HK-2 (cell line): ENCODE data around the gene CNRIP1.
A peak's percentile ranks its signal among the peaks of the same experiment; 100 is the strongest.
"Not testable (repeated sequence)": the region's sequence is repeated elsewhere in the genome, so short reads cannot be mapped to it uniquely, and the experiment has no call there.

ENCODE experiments used
- DNase-seq: peaks from one replicate; pipeline ENCODE4 v3.0.0-alpha.2; 2018; ENCODE audit not compliant: unreplicated experiment

The CNRIP1 gene

DNA sequence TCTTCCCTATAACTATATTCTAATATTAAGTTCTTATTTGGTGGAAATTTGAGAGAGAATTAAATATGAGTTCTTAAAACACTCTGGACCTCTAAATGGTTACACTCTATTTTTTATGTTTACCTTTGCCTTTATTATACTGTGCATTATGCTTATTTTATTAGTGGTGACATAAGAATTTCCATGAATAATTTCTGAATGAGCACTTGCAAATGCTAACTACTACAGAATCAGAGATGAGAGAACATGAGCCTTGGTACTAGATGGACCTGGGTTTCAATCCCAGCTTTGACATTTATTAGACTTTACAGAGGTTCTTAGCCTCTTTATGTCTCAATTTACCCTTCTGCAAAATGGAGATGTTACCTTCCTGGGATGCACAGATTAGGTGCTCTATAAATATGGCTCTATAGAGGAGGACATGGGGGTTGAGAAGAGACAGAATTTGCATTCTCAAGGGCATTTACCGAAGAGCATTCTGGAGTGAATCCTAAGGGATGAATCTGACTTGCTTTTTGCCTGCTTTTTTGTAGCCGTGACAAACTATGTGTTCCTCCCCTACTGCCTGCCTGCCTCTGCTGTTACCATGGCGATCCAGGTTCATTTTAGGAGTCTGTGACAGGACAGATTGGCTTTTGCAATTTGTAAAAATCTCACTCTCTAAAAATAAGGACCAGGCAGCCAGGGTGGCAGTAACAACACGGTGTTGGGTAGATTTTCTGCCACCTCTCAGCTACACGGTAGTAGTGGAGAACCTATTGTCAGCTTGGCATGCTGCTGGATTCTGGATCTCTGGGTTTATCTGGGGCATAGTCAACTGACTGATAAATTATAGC is 20.7 kb upstream of the CNRIP1 start:
- no peak for DNase-seq

GRCh38 chr2:68336192-68336591 is 16.4 kb upstream of the CNRIP1 start:
- no peak for DNase-seq

GRCh38 chr2:68333931-68334330 is 14.2 kb upstream of the CNRIP1 start:
- DNase-seq = no peak

GRCh38 chr2:68333009-68333408 is 13.3 kb upstream of the CNRIP1 start:
- no peak for DNase-seq

DNA sequence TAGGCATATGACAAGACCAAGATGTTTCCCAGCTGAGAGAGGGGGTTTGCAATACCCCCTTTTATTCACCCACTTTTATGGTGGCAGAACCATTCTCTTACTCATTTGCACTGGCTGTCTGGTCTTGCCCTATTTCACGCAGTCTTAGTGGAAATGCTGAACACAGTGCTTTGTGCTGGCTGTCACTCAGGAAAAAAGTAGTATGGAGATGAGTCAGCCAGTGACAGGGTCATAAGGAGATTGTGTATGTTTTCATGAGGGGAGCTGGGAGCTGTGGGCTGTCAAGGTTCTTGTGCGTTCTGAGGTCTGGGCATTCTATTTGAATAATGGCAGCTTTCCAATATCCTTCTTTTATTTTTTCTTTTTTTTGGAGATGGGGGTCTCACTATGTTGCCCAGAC is 10.9 kb upstream of the CNRIP1 start:
- DNase-seq = no peak

DNA sequence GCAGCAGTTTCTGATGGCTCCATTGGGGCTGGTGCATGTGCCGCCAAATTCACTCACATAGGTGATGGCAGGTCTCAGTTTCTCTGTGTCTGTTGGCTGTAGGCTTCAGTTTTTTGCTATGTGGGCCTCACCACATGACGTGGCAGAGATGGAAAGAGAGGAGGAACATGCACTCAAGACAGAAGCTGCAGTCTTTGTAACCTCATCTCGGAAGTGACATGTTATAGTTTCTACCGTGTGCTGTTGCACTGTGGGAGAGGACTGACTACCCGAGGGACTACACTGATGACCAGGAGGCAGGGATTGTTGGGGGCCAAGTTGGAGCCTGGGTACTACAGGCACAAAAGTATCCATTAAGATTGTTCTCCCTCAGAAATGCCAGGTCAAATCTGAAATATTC is 9.2 kb upstream of the CNRIP1 start:
- no peak for DNase-seq

DNA sequence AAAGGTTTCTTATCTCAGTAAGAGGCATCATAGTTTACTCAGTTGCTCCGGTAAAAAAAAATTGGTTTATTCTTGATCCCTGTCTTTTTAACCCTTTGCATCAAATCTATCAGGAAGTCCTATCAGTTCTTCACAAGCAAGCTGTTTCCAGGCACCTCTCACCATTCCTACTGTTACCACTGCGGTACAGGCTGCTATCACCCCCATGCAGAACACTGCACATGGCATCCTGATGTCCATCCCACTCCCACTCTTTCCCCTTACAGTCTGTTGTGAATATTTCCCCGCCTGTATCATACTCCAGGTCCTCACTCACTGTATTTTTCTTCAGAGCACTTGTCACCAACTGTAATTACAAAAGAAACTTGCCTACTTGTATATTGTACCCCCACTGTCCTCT is 5.3 kb upstream of the CNRIP1 start:
- no peak for DNase-seq

DNA sequence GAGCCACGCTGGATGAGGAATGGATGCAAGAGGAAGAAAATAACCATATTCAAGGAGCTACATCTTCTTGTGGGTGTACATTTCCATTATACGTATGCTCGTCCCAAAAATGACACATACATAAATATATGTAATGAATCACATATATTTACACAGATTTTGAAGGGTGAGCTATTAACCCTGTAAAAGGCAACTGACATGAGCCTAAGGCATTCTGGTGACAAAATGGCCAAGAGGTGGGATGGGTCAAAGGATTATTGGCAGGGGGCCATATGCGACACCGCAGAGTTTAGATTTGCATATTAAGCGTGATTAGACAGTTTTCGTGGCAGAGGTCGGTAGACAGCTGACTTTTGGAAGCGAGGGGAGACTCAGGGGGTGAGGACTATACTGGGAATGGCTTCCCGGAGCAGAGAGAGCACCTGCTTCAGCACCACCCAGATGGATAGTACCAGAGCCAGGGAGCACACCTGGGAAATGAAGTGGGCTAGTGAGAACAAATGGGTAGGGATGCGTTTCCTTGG is 431 bp upstream of the CNRIP1 start:
- peak; percentile 7 for DNase-seq

DNA sequence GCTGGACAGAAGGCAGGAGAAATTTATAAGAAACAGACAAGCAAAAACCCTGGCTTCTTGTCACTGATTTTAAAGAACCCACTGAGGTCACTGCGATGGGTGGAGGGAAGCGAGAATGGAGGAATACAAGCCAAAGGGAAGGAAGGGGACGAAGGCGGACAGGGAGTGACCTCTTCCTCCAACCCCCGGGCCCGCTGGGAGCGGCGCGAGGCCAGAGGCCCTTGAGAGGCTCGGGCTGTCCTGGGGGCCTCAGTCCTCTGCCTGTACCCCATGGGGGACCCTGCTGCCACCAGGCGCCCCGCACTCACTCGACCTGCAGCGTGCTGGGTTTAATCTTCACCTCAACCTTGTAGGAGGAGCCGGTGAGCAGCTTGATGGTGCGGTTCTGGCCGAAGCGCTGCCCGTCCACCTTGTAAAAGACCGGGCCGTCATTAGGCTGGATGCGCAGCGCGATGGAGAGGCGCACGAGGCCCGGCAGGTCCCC is 793 bp downstream of the CNRIP1 start:
- DNase-seq = no peak

- DNase-seq = no peak
Measured at GRCh38 chr2:68317971-68318913, 1.5 kb downstream of the CNRIP1 start.

DNA sequence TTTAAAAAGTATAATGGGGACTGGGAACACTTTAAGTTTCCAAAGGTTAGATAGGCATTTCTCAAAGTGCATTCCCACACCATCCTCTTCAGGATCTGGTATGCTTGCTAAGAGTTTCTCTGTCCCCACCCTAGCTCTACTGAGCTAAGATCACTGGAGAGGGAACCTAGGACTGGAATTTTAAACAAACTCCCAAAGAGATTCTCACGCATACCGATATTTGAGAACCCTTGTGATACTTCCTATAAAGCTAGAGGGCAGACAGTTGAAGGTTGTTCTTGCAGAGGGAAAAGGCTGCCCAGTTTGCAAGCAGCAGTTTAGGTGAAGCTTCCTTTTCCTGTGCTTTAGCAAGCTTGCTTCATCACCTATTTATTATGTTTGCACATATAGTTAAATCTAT is 3.6 kb downstream of the CNRIP1 start:
- no peak for DNase-seq

DNA sequence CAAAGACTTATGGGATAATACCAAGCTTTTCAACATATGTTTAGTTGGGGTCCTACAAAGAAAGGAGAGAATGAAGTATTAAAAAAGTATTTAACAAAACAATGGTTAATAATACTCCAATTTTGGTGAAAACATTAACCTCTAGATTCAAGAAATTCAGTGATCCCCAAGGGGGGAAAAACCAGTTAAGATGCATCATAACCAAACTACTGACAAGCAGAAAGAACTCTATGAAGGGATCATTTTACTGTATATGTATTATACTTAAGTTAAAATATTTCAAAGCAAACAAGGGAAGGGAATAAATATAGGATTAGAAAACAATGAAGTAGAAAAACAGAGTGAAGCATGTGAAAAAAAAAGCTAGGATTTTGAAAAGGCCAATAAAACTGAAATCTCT is 8.7 kb downstream of the CNRIP1 start:
- DNase-seq = no peak

DNA sequence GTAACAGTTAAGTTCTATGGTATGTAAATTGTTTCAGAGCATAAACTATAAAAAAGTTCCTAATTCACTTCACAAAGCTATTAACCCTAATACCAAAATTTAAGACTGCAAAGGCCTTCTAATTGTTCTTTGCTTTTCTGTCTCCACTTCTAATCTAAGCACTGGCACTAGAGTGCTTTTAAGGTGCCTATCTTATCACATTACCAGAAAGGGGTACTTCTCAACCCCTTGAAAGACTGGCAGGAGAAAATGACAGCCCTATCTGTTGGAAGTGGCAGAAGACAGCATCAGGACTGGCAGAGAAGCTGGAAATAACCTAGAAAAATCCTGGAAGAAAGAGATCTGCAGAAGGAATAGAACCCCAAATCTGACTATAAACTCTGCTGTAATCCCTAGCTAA is 10.3 kb downstream of the CNRIP1 start:
- DNase-seq = no peak

DNA sequence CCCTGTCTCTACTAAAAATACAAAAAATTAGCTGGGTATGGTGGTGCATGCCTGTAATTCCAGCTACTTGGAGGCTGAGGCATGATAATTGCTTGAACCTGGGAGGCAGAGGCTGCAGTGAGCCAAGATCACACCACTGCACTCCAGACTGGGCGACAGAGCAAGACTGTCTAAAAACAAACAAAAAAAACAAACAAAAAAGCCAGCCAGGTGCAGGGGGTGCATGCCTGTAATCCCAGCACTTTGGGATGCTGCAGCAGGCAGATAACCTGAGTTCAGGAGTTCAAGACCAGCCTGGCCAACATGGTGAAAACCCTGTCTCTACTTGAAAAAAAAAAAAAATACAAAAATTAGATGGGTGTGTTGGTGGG is 15.9 kb downstream of the CNRIP1 start:
- not testable (repeated sequence) for DNase-seq

GRCh38 chr2:68303033-68303901 is 16.5 kb downstream of the CNRIP1 start:
- DNase-seq = no peak

DNA sequence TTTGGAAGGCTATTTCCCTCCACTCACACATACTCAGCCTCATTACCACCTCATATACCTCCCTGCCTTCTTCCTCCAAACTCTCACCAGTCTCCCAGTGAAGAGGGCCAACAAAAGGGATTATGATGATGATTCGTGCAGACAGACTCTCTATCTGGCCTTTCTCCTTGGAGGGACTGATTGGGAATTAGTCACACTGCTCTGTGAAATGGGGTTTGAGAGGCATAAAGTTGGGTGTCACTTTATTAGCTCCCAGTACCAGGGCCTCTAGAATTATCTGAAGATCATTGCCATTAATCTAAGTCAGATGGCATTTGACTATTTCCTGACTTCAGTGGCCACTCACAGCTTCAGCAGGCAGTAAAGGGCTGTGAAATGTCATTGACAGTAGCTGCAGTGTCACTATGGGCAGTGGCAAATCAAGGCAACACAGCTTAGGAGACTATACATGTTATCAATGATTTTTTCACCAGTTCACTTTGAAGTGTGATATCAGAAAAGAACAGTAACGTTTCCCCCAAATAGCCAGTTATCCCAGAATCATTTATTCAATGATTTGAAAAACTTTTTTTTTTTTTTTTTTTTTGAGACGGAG is 17.4 kb downstream of the CNRIP1 start:
- DNase-seq = no peak

DNA sequence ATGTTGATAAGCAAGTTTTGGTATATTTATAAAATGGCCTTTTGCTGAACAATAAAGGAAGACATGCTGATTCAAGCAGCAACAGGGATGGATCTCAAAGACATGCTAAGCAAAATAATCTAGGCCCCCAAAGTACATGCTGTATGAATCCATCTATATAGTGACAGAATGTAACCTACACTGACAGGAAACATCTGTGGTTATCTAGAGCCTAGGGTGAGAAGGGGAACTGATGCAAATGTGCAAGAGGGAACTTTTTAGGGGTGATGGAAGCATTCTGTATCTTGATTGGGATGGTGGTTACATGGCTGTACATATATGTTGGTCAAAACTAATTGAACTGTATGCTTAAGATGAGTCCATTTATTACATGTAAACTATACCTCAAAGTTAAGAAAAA is 24.2 kb downstream of the CNRIP1 start:
- no peak for DNase-seq

GRCh38 chr2:68294913-68295312 is 24.8 kb downstream of the CNRIP1 start:
- no peak for DNase-seq

- no peak for DNase-seq
Measured at GRCh38 chr2:68294187-68294586, 25.6 kb downstream of the CNRIP1 start.

DNA sequence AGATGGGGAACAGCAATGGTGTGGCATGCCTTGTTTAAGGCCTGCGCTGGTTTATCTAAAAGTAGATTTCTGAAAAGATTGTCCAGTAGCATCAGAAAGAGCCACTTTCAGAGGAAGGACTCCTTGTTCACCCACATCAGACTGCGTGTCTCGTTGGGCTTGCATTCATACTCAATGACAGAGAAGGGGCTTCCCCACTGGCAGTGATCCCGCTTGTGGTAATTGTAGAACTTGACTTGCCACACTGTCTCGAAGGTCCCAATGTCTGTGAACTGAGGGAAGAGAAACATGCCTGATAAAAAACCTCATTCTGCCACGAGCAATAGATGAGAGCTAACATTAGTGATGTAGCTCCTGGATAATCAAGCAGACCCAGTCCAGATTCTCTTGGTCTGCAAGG is 26.0 kb downstream of the CNRIP1 start:
- DNase-seq = no peak

DNA sequence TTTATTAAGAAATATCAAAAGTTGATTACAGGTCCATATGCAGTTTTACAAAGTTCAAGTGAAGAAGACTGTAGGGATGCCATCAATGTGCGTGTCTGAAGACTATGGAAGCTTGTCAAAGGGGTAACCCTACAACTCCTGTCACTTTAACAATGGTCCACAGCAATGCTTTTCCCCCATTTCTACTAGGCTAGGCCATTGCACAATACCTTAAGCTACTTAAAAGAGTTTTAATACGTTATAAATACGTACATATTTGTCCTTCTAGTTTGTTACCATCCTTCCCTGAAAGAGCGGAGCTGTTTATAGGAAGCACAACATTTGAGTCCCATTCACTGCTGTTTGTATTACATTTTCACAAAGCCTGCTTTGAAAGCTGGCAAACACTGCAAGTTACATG is 26.7 kb downstream of the CNRIP1 start:
- DNase-seq = no peak
